Brain microvascular endothelial cell (primary cell): ENCODE measurements around the gene PLBD2.

Experiments used
- DNase-seq: peaks from one replicate; pipeline ENCODE4 v3.0.0-alpha.2; 2020
- H3K27ac ChIP-seq: fragments of 250-450 bp; sonication (Bioruptor Pico); 2 replicates; pipeline ENCODE4 v1.5.1; 2020; ENCODE audit warnings: mild to moderate bottlenecking, moderate library complexity
- H3K27me3 ChIP-seq: fragments of 250-450 bp; sonication (Bioruptor Pico); replicated peaks from 2 replicates; pipeline ENCODE4 v1.5.1; 2020; ENCODE audit warnings: mild to moderate bottlenecking
- H3K36me3 ChIP-seq: fragments of 250-450 bp; sonication (Bioruptor Pico); replicated peaks from 2 replicates; pipeline ENCODE4 v1.5.1; 2020; ENCODE audit warnings: mild to moderate bottlenecking
- H3K4me3 ChIP-seq: 2 replicates; pipeline ENCODE4 v1.5.1; 2011; ENCODE audit warnings: low read depth, mild to moderate bottlenecking, control low read depth, low read length, moderate library complexity
- in situ Hi-C: cut with HindIII; loops from 2 replicates; pipeline ENCODE4 v1.10.0; 2017; ENCODE audit warnings: low sequenced_read_pairs, low pct_ligation_motif_present
- TF ChIP-seq, protein P1 (sequence below): IDR thresholded peaks from 2 replicates; pipeline ENCODE4 v1.5.1; 2011; ENCODE audit warnings: low read depth, mild to moderate bottlenecking, moderate library complexity, low read length, control low read depth, inconsistent platforms; ENCODE audit errors: missing control alignments

Gene PLBD2

DNA sequence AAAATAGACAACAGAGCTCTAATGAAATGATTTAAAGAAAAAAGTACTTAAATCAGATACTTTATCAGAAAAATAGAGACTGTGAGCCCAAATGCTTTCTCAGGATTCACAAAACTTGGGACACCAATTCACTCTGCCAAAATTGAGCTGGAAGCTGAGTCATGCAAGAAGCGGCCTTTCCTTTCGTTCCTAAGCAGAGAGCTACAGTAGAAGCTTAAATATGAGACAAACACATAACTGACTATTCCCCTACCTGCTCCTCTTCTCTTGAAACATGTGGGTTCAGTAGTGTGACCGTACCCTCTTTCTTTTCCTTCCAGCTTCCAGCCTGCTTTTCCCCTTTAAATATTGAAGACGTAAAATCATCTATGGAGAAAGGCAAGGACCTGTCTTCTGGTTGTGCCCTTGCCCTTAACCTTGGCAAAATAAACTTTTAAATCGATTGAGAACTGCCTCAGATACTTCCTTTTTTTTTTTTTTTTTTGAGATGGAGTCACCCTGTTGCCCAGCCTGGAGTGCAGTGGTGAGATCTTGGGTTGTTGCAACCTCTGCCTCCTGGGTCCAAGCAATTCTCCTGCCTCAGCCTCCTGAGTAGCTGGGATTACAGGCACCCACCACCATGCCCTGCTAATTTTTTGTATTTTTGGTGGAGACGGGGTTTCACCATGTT lies 49.7 kb downstream of the PLBD2 start:
- TF ChIP-seq, protein P1, sequence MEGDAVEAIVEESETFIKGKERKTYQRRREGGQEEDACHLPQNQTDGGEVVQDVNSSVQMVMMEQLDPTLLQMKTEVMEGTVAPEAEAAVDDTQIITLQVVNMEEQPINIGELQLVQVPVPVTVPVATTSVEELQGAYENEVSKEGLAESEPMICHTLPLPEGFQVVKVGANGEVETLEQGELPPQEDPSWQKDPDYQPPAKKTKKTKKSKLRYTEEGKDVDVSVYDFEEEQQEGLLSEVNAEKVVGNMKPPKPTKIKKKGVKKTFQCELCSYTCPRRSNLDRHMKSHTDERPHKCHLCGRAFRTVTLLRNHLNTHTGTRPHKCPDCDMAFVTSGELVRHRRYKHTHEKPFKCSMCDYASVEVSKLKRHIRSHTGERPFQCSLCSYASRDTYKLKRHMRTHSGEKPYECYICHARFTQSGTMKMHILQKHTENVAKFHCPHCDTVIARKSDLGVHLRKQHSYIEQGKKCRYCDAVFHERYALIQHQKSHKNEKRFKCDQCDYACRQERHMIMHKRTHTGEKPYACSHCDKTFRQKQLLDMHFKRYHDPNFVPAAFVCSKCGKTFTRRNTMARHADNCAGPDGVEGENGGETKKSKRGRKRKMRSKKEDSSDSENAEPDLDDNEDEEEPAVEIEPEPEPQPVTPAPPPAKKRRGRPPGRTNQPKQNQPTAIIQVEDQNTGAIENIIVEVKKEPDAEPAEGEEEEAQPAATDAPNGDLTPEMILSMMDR: no peak
- Histone ChIP-seq H3K27ac (no peak overlapping the region), H3K27me3 (no peaks in the 10 kb centered on the region), H3K36me3 (no peaks in the 10 kb centered on the region), H3K4me3 (no peak overlapping the region)
- DNase-seq: peak; percentile 18
- in situ Hi-C loops: no loop called here

DNA sequence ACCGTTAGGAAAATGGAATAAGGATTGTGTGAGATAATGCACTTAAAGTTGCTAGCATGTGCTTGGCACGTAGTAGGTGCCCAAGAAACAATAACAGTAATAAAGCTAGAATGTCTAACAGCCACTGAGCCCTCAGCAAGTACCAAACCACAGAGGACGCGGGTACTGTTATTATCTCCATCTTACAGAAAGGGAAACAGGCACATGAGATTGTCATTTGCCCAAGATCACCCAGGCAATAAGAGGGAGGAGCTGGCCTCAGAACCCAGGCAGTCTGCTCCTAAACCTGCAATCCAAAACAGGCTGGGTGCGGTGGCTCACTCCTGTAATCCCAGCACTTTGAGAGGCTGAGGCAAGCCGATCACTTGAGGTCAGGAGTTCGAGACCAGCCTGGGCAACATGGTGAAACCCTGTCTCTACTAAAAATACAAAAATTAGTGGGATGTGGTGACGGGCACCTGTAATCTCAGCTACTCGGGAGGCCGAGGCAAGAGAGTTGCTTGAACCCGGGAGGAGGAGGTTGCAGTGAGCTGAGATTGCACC lies 50.4 kb downstream of the PLBD2 start:
- no peak for DNase-seq
- in situ Hi-C loops: no loop called here
- no peaks in the 10 kb centered on the region for H3K36me3 ChIP-seq
- TF ChIP-seq, protein P1: no peak
- H3K4me3 ChIP-seq: no peak overlapping the region
- H3K27ac ChIP-seq: no peak overlapping the region
- no peaks in the 10 kb centered on the region for H3K27me3 ChIP-seq

DNA sequence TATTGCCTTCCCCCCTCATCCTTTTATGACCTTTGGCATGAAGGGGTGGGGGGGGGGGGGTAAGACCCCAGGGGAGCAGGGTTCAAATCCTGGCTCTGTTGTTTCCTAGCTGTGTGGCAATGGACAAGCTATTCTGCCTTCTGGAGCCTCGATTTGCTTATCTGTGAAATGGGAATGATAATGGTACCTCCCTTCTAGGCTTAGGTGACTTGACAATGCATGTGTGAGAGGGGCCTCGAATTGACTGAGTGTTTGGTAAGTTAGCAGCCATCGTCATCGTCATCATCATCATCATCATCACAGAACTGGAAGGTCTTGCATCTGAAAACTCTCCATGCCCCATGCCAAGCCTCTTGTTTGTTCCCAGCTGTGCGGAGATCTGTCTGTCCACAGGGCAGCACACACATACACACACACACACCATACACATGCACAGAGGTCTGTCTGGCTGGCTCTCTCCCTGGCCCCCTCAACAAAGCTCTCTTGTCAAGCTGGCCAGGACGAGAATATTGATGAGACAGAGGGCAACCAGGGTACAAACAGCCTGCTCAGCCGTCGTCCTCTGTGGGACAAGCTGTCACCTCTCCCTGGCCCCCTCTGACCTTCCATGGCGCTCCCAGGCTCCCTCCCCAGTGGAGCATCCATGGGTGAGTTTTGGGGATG lies 51.2 kb downstream of the PLBD2 start:
- TF ChIP-seq, protein P1: no peak
- no peak overlapping the region for H3K4me3 ChIP-seq
- H3K27me3 ChIP-seq: no peaks in the 10 kb centered on the region
- H3K27ac ChIP-seq: no peak overlapping the region
- in situ Hi-C loops: no loop called here
- H3K36me3 ChIP-seq: no peaks in the 10 kb centered on the region
- DNase-seq: no peak

DNA sequence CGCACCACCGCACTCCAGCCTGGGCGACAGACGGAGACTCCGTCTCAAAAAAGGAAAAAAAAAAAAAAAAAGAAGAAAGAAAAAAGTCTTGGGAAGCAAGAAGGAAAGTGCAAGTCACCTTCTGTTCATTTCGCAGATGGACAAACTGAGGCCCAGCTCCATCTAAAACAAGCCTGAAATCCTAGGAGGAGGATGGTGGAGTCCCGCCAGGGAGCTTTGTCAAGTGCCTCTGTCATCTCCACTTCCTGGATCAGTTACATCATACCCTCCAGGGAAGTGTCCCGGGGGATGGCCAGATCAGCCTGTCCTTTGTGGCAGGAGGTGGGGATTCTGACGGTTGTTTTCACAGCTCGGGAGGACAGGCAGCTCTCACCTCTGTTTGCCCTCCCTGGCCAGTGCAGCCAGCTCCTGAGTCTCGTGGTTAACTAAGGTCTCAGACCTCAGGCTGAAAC lies 55.1 kb downstream of the PLBD2 start:
- Histone ChIP-seq H3K36me3 (no peaks in the 10 kb centered on the region), H3K4me3 (no peak overlapping the region), H3K27me3 (no peaks in the 10 kb centered on the region), H3K27ac (no peak overlapping the region)
- in situ Hi-C loops: no loop called here
- TF ChIP-seq, protein P1: no peak
- DNase-seq: peak; percentile 10

DNA sequence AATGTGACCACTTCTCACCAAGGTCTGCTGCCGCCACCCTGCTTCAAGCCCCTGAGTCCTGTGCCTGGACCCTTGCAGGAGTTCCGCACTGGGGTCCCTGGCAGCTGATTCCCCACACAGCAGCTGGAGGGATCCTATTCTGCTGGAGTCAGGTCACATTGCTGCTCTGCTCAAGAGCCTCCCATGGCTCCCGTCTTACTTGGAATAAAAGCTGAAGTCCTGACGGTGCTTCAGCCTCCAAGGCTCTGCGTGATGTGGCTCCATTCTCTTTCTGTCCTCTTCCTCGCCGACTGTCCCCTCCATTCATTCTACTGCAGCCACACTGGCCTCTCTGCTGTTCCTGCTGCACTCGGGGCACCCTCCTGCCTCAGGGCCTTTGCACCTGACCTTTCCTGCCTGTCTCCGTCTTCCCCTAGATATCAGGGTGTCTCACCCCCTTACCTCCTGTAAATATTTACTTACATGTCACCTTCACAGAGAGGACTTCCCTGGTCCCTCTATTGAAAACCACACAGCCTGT lies 56.2 kb downstream of the PLBD2 start:
- in situ Hi-C loops: no loop called here

More for the DNA sequence above, 56.2 kb downstream of the PLBD2 start:
- no peak for DNase-seq
- Histone ChIP-seq H3K4me3 (no peak overlapping the region), H3K27me3 (no peaks in the 10 kb centered on the region), H3K27ac (no peak overlapping the region), H3K36me3 (no peaks in the 10 kb centered on the region)
- TF ChIP-seq, protein P1: no peak
